Astrocyte of the cerebellum (primary cell): ENCODE measurements around the gene TIGD1.

ENCODE experiments used
- DNase-seq: peaks from one replicate; pipeline ENCODE4 v3.0.0-alpha.2; 2011; ENCODE audit warnings: low read depth
- H3K4me3 ChIP-seq: 2 replicates; pipeline ENCODE4 v1.5.1; 2011; ENCODE audit warnings: mild to moderate bottlenecking, low read depth, low read length, moderate library complexity
- in situ Hi-C: cut with HindIII; loops from 2 replicates; pipeline ENCODE4 v1.10.0; 2017; ENCODE audit warnings: low sequenced_read_pairs
- TF ChIP-seq, protein P1 (sequence below): IDR thresholded peaks from 2 replicates; pipeline ENCODE4 v1.5.1; 2012; ENCODE audit warnings: low read length, low read depth, moderate library complexity, mild to moderate bottlenecking; ENCODE audit errors: missing control alignments

The TIGD1 gene

DNA sequence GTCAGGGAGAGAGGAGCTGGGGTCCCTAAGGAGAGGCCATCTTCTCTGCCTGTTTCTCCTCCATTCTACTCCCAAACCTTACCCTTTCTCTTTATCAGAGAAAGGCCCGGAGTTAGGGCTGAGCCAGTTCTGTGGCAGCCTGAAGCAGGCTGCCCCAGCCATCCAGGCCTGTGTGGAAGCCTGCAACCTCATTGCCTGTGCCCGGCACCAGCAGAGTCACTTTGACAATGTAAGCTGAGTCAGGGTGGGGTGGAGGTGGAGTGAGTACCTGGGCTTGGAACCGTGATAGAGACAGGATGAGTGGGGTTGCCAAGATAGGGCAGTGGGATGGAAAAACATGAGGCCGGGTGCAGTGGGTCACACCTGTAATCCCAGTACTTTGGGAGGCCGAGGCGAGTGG lies 5.7 kb downstream of the TIGD1 start:
- TF ChIP-seq, protein P1, sequence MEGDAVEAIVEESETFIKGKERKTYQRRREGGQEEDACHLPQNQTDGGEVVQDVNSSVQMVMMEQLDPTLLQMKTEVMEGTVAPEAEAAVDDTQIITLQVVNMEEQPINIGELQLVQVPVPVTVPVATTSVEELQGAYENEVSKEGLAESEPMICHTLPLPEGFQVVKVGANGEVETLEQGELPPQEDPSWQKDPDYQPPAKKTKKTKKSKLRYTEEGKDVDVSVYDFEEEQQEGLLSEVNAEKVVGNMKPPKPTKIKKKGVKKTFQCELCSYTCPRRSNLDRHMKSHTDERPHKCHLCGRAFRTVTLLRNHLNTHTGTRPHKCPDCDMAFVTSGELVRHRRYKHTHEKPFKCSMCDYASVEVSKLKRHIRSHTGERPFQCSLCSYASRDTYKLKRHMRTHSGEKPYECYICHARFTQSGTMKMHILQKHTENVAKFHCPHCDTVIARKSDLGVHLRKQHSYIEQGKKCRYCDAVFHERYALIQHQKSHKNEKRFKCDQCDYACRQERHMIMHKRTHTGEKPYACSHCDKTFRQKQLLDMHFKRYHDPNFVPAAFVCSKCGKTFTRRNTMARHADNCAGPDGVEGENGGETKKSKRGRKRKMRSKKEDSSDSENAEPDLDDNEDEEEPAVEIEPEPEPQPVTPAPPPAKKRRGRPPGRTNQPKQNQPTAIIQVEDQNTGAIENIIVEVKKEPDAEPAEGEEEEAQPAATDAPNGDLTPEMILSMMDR = no peak
- in situ Hi-C loops = no loop called here

DNA sequence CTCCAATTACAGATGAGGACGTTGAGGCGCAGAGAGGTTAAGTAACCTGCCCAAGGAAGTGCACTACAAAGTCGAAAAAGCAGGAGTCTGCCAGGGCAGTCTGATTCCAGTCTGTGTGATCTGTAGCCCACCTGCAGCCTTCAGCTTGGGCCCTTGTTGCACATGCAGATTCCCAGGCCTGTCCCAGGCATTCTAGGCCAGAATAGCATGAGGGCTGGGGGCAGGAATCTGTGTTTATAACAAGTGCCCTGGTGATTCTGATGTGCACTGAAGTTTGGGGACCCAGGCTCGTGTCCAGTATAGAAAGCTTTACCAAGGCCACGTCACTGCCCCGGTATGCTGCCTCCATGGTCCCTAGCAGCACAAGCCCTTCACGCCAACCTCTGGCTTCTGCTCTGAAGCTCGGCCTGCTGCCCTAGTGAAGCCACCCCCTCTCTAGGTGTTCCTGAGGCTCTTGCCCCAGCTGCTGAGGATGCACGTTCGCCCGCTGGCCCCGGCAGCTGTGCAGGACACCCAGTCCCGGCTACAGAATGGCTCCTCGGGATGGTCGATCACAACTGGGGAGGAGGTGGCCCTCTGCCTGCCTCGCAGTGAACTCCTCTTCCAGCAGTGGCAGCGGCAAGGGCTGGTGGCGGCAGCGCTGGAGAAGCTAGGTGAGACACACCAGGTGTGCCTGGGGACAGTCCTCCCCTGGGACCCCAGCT lies 6.3 kb downstream of the TIGD1 start:
- in situ Hi-C loops = no loop called here
- TF ChIP-seq, protein P1 = no peak
- H3K4me3 ChIP-seq = no peak overlapping the region
- DNase-seq = no peak

More for the DNA sequence above, 5.7 kb downstream of the TIGD1 start:
- DNase-seq = no peak
- no peak overlapping the region for H3K4me3 ChIP-seq

DNA sequence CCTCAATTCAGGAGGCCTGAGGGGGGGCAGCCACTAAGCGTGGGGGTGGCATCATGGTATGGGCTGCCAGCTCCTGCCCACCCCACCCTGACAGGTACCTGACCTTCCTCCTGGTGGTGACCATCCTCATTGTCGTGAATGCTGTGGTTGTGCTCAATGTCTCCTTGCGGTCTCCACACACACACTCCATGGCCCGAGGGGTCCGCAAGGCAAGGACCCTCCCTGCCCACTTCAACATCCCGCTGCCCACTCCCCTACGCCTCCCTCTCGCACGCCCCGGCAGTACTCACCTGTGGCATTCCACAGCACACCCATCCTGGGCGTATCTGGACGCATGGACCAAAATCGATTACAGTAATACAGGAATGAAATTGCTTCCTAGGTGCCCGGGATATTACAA lies 6.9 kb downstream of the TIGD1 start:
- H3K4me3 ChIP-seq = no peak overlapping the region
- TF ChIP-seq, protein P1 = no peak
- in situ Hi-C loops = no loop called here
- no peak for DNase-seq

DNA sequence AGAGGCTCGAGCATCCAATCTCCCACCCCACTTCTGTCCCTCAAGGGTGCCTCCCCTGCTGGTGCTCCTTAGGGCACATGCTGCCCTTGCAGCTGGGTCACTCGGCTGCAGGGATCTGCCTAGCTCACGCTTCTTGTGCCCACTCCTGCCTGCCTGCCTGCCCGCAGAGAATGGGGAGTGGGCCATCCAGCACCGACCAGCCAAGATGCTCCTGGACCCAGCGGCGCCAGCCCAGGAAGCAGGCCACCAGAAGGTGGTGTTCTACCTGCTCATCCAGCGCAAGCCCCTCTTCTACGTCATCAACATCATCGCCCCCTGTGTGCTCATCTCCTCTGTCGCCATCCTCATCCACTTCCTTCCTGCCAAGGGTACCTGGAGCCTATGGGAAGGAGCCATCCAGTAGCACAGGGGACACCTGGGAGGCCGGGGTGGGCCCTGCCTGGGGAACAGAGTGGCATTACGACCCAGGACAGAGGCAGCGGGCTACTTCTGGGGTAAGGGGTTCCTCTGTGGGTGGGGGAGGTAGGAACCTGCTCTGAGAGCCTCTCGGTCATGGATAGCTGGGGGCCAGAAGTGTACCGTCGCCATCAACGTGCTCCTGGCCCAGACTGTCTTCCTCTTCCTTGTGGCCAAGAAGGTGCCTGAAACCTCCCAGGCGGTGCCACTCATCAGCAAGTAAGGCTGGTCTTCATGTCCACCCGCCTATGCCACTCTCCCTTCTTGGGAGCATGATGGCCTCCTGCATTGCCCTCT lies 7.5 kb downstream of the TIGD1 start:
- no peak overlapping the region for H3K4me3 ChIP-seq
- in situ Hi-C loops = no loop called here
- TF ChIP-seq, protein P1 = no peak
- no peak for DNase-seq

DNA sequence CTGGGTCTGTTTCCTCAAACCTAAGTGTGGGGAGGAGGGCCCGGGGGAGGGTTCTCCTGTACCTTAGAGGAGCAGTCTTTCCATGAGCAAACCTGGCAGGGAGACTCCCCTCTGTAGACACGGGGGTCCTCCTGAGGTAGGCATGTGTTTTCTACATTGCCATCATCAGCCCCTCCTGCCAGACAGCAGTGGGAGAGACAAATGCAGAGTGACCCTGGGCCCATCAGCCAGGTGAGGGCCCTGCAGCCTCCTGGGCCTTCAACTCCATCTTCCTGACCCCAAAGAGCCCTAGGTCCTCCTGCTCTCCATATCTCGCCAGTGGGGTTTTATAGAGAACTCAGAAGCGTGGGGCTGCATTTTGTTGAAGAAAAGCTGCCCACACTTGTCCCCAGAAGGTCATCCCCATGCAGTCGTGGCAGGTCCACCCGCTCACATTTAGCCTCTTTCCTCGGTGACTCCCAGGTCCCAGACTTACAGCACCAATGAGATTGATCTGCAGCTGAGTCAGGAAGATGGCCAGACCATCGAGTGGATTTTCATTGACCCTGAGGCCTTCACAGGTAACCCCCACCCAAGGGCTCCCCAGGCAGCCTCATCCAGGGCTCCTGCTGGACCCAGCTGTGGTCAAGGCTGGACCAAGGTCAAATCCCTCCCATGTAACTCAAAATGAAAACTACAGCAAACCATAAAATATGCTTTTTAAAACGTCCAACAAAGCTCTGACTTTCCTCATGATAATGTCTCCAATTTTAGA lies 8.2 kb downstream of the TIGD1 start:
- TF ChIP-seq, protein P1 = no peak
- in situ Hi-C loops = no loop called here
- no peak overlapping the region for H3K4me3 ChIP-seq
- no peak for DNase-seq

DNA sequence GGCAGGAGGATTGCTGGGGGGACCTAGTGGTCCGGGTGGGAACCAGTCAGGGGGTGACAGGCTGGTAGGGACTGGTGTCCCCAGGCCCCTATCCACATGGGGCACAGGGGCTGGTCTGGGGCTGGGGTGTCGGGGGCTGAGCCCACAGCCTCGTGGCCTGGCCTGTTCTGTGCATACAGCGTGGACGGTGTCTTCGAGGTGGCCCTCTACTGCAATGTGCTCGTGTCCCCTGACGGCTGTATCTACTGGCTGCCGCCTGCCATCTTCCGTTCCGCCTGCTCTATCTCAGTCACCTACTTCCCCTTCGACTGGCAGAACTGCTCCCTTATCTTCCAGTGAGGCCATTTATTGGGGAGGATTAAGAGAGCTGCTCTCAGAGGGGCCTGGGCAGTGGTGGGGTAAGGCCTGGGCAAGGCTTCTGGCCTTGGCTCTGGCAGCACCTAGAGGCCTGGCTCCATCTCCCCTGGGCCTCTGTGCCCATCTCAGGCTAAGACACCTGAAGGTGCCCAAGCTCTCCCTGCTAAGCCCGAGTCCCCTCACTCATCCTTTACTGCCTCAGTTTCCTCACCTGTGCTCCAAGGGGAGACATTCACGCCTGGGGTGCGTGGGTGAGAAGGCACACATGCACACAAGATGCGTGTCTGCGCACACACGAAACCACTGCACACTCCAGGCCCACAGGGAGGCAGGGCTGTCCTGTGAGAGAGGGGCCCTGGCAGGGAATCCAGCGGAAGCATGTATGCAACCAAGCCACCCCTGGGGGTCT lies 9.0 kb downstream of the TIGD1 start:
- in situ Hi-C loops = no loop called here

More for the DNA sequence above, 9.0 kb downstream of the TIGD1 start:
- TF ChIP-seq, protein P1 = no peak
- H3K4me3 ChIP-seq = no peak overlapping the region
- DNase-seq = no peak
